GM21360 (cell line): ENCODE results near the gene BCAP31.
A peak's percentile ranks its signal among the peaks of the same experiment; 100 is the strongest.

ENCODE experiments used
- ATAC-seq: cut with Tn5 transposase; IDR thresholded peaks from one replicate; pipeline ENCODE4 v1.9.1; 2021; ENCODE audit warnings: mild to moderate bottlenecking, moderate library complexity; ENCODE audit not compliant: unreplicated experiment

The BCAP31 gene

GRCh38 chrX:153724252-153725038 is at the start of gene BCAP31, which contains the start of gene ABCD1:
BCAP31 (minus strand) TSS chrX:153724387; CDS start chrX:153723244, 1,143 bp downstream.
ABCD1 (plus strand) TSS chrX:153724856; CDS start chrX:153725267, 411 bp downstream.
- ATAC-seq: peak; percentile 52

GRCh38 chrX:153773218-153773611 is 49.0 kb upstream of the BCAP31 start:
- ATAC-seq: no peak

GRCh38 chrX:153772316-153773217 is 48.4 kb upstream of the BCAP31 start:
- no peak for ATAC-seq

- no peak for ATAC-seq
Observed at GRCh38 chrX:153771415-153772315, 47.5 kb upstream of the BCAP31 start.

GRCh38 chrX:153770601-153771414 is 46.6 kb upstream of the BCAP31 start:
- no peak for ATAC-seq

- no peak for ATAC-seq
Observed at GRCh38 chrX:153769865-153770600, 45.8 kb upstream of the BCAP31 start.

GRCh38 chrX:153769158-153769864 is 45.1 kb upstream of the BCAP31 start:
- no peak for ATAC-seq

GRCh38 chrX:153768311-153769157 is 44.3 kb upstream of the BCAP31 start:
- ATAC-seq: no peak

GRCh38 chrX:153767674-153768055 is 43.5 kb upstream of the BCAP31 start:
- no peak for ATAC-seq

- no peak for ATAC-seq
Observed at GRCh38 chrX:153766871-153767673, 42.9 kb upstream of the BCAP31 start.

GRCh38 chrX:153766098-153766817 is 42.1 kb upstream of the BCAP31 start:
- ATAC-seq: no peak

- ATAC-seq: no peak
Observed at GRCh38 chrX:153765138-153766079, 41.2 kb upstream of the BCAP31 start.

GRCh38 chrX:153764786-153765137 is 40.6 kb upstream of the BCAP31 start:
- no peak for ATAC-seq

GRCh38 chrX:153763989-153764755 is 40.0 kb upstream of the BCAP31 start, which contains the start of gene PLXNB3:
PLXNB3 (plus strand) TSS chrX:153764249; CDS start chrX:153765536, 1,287 bp downstream.
- peak; percentile 48 for ATAC-seq
